K562 (cell line): ENCODE data around the gene VTI1B. TPM values are rescaled to one million over a fixed set of nuclear protein-coding genes. Genes with fewer than 3 reads are reported as not detected.

Experiments
- ARID1B ChIP-seq: fragments of 450-650 bp; IDR thresholded peaks from 2 replicates; pipeline ENCODE4 v1.6.1; 2016; ENCODE audit warnings: antibody characterized with exemption, mild to moderate bottlenecking, inconsistent platforms
- ATF7 ChIP-seq: fragments of 450-650 bp; IDR thresholded peaks from 2 replicates; pipeline ENCODE4 v1.7.1; 2014; ENCODE audit warnings: mild to moderate bottlenecking, moderate library complexity
- CBX3 ChIP-seq, 2 experiments: IDR thresholded peaks; 1 replicate in 1 of 2; 2 replicates in 1 of 2; pipeline ENCODE4 v1.6.1; 2012; ENCODE audit warnings: inconsistent platforms in 2 of 2, low read length in 2 of 2, borderline replicate concordance in 1 of 2, control low read depth in 1 of 2
- ETV1 ChIP-seq: fragments of 450-650 bp; conservative IDR thresholded peaks from 2 replicates; pipeline ENCODE4 v1.6.1; 2016; ENCODE audit warnings: missing genetic modification characterization, control low read depth, low read depth, missing compliant biosample characterization
- HES1 ChIP-seq: fragments of 450-650 bp; IDR thresholded peaks from 2 replicates; pipeline ENCODE4 v1.6.1; 2016; ENCODE audit warnings: low read depth, mild to moderate bottlenecking, moderate library complexity
- ID3 ChIP-seq, 2 experiments: fragments of 250-450 bp in 1 of 2; fragments of 450-650 bp in 1 of 2; sonication (Bioruptor Pico) in 1 of 2; IDR thresholded peaks; 2 replicates each; pipeline versions ENCODE4 v1.6.1 to v1.8.0; 2016 to 2021; ENCODE audit warnings: mild to moderate bottlenecking in 2 of 2, moderate library complexity in 2 of 2, missing compliant biosample characterization in 1 of 2, missing genetic modification characterization in 1 of 2
- NEUROD1 ChIP-seq: fragments of 150-350 bp; IDR thresholded peaks from 2 replicates; pipeline ENCODE4 v1.6.1; 2014; ENCODE audit warnings: borderline replicate concordance, low read length, low read depth; ENCODE audit not compliant: partially characterized antibody
- RFX5 ChIP-seq: IDR thresholded peaks from 2 replicates; pipeline ENCODE4 v1.6.1; 2011; ENCODE audit warnings: low read depth, mild to moderate bottlenecking, improper control_type of control experiment, low read length
- SOX6 ChIP-seq: fragments of 450-650 bp; IDR thresholded peaks from 2 replicates; pipeline ENCODE4 v1.6.1; 2014; ENCODE audit warnings: mild to moderate bottlenecking
- TBP ChIP-seq: optimal IDR thresholded peaks from 2 replicates; pipeline ENCODE3; 2011; ENCODE audit warnings: low read depth, low read length, improper control_type of control experiment
- ZNF592 ChIP-seq: fragments of 450-650 bp; IDR thresholded peaks from 2 replicates; pipeline ENCODE4 v1.6.1; 2017; ENCODE audit warnings: antibody characterized with exemption, mild to moderate bottlenecking
- polyA plus RNA-seq, 8 experiments: library from polyadenylated mRNA; depleted of rRNA in 4 of 8; stranded (reverse) in 5 of 8; unstranded in 3 of 8; fragments of >200 nt; fragmentation: Nextera tagmentation in 2 of 8; fragmentation: Illumina TruSeq in 1 of 8; extraction: Ambion mirVana in 2 of 8; extraction: Trizol in 1 of 8; gene quantifications; 2 replicates each; pipeline versions ENCODE4 v1.2.1 to v1.2.3, GENCODE V29; 2011 to 2014; ENCODE audit warnings: inconsistent platforms in 1 of 8, missing spikeins in 1 of 8
- total RNA-seq, 7 experiments: library from RNA; depleted of rRNA in 6 of 7; stranded (reverse); fragments of >200 nt in 6 of 7; fragmentation: Illumina TruSeq in 2 of 7; extraction: Trizol in 2 of 7; gene quantifications; 2 replicates each; pipeline versions ENCODE4 v1.2.1 to v1.2.3, GENCODE V29; 2011 to 2021; ENCODE audit warnings: low replicate concordance in 1 of 7

VTI1B gene
- total and polyA plus RNA-seq, 9 of the 15 experiments (the other 6 are each of a cell fraction or from before 2014, with no cell fraction given), result 7.8 to 69.8 (median 50.1) TPM

- TF ChIP-seq NEUROD1 (peak; percentile 14), RFX5 (no peak), ID3 (CRISPR knock-in tag; IDR thresholded peaks at IDR 0.05) (no peak), ID3 (tag; IDR thresholded peaks at IDR 0.05) (0 out of 2 replicates have a peak, but pooled peaks have one; percentile 61), ARID1B (peak; percentile 86), CBX3 (IDR thresholded peaks at IDR 0.05; ENCODE audit: borderline replicate concordance in 1 of 2, low read length in 2 of 2) (0 out of 3 replicates have a peak, but pooled peaks of 1 of the 2 experiments have one; percentile 36), ETV1 (tag) (0 out of 2 replicates have a peak, but pooled peaks have one; percentile 21), HES1 (no peak), TBP (peak; percentile 38), ATF7 (peak; percentile 38; the same call in 1 of the 2 replicates), ZNF592 (peak; percentile 71), SOX6 (peak; percentile 38)
Observed at GRCh38 chr14:67680121-67680602, 5.7 kb upstream of the VTI1B start (continued).
